ENCODE results near the gene CELF4. TPM values are rescaled to one million over a fixed set of nuclear protein-coding genes. Genes with fewer than 3 reads are reported as not detected.

CELF4 gene
- total and polyA plus RNA-seq, 2 of the 4 experiments (the other 2 are of a cell fraction), result not detected

DNA sequence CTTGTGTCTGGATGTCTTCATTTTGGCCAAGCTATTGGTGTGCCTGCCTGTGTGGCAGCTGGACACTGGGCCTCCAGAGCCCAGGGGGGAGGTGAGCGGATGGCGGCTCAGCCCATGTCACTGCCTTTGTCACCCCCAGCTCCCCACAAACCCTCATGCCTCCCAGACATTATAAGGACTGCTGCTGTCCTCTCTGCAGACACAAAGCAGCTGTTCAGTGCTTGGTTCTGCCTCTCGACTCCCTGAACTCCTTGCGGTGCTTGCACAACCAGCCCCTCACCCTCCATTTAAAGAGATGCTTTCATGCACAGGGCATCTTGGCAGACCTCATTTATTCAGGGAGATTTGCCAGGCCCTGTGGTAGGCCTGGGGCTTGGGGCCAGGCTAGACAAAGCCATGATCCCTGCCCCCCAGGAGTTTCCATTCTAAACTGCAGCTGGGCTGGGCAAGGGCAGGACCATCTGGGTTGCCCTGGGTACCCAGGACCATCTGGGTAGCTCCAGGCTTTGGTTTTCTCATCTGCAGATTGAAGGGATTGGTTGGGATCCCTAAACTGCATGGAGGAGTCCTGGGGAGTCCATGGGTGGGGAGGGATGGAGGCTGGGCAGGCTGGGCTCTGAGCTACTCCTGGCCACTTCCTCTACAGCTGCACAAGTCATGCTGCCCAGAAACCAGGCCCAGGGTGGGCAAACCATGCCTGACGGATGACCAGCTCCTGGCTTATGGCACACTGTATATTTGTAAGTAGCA is 168.5 kb downstream of the CELF4 start:
- Histone ChIP-seq H4K5ac (ENCODE audit: low read depth, low read length) (peak overlapping the region; percentile 1; the same call in 1 of the 2 replicates), H3K27ac (ENCODE audit: insufficient read depth, low read length) (peak overlapping the region; percentile 66; the same call in 1 of the 2 replicates), H3K4me3 (ENCODE audit: insufficient read depth, low read depth, low read length) (no peak overlapping the region), H3K14ac (replicated peaks; ENCODE audit: low read depth, low read length) (no peak overlapping the region; the same call in 1 of the 2 replicates), H3K23ac (ENCODE audit: low read depth, low read length) (no peak overlapping the region), H2AK5ac (ENCODE audit: low read depth, low read length) (no peak overlapping the region), H2AK9ac (replicated peaks; ENCODE audit: low read depth, low read length, poor library complexity) (peak overlapping the region; percentile 35), H3K9ac (ENCODE audit: low read depth, low read length) (no peak overlapping the region), H3K36me3 (ENCODE audit: control insufficient read depth, insufficient read depth, low read length) (no peaks in the 10 kb centered on the region), H3K4me1 (ENCODE audit: control insufficient read depth, insufficient read depth, low read length) (peaks cover 20% of the 10 kb centered on the region), H2AFZ (replicated peaks; ENCODE audit: low read length, poor library complexity) (no peak overlapping the region), H2BK15ac (ENCODE audit: low read depth, low read length) (no peak overlapping the region), H2BK120ac (ENCODE audit: low read depth, low read length) (no peak overlapping the region), H4K91ac (ENCODE audit: insufficient read depth, low read depth, low read length) (peak overlapping the region; percentile 55; the same call in 1 of the 2 replicates), H3K9me3 (ENCODE audit: control insufficient read depth, insufficient read depth, low read length) (no peaks in the 10 kb centered on the region), H3K9me1 (ENCODE audit: insufficient read depth, low read length) (peaks cover 3% of the 10 kb centered on the region; the same call in 1 of the 2 replicates), H3K27me3 (ENCODE audit: control insufficient read depth, insufficient read depth, low read length) (peaks cover 4% of the 10 kb centered on the region; the same call in 1 of the 2 replicates), H3K18ac (ENCODE audit: low read depth, low read length) (peak overlapping the region; percentile 9; the same call in 1 of the 2 replicates), H3K79me1 (ENCODE audit: low read depth in 1 of 2, low read length in 2 of 2) (no peaks in the 10 kb centered on the region), H3K56ac (ENCODE audit: extremely low read depth, insufficient read depth, low read length) (no peak overlapping the region), H3K4ac (ENCODE audit: low read depth, low read length) (no peak overlapping the region; the same call in 1 of the 2 replicates), H4K20me1 (ENCODE audit: insufficient read depth, low read length) (no peaks in the 10 kb centered on the region), H2BK20ac (ENCODE audit: low read depth, low read length) (no peak overlapping the region; the same call in 1 of the 2 replicates), H4K8ac (ENCODE audit: low read depth in 2 of 2, low read length in 2 of 2) (no peak overlapping the region), H2BK5ac (ENCODE audit: low read depth, low read length, poor library complexity, severe bottlenecking) (no peak overlapping the region), H3K4me2 (ENCODE audit: low read depth, low read length) (no peak overlapping the region)
- BruUV-seq (replicated peaks), result no TSS peak
- in situ Hi-C loops (cut with MboI; ENCODE audit: low sequenced_read_pairs), result loop anchor here (10.0 kb wide), 1 partner anchor 48 kb away; no protein-coding TSS in a partner anchor
- peak; percentile 7 for DNase-seq
- ATAC-seq (ENCODE audit: low read depth), result no peak
- WGBS, 2 experiments (ENCODE audit: extremely low coverage in 2 of 2, insufficient read length in 1 of 2), result 46% methylated on average over 2 of the region's 5 CpGs; no CpG with 5 or more reads in 1 of the 2 experiments
- POLR2A ChIA-PET (ENCODE audit: unreplicated experiment), result no interaction called here
- intact Hi-C loops (cut with micrococcal nuclease), result no loop called here
- dilution Hi-C loops (cut with HindIII; ENCODE audit: low sequenced_read_pairs, unreplicated experiment), result no loop called here
- TF ChIP-seq RCOR1 (IDR thresholded peaks at IDR 0.05; ENCODE audit: insufficient replicate concordance, low read length) (no peak), FOS (IDR thresholded peaks at IDR 0.05; ENCODE audit: low read depth, low read length) (no peak), CHD1 (IDR thresholded peaks at IDR 0.05; ENCODE audit: low read depth, low read length) (no peak), CEBPB (IDR thresholded peaks at IDR 0.05; ENCODE audit: low read depth, low read length) (no peak), POLR2A (IDR thresholded peaks at IDR 0.05; ENCODE audit: low read depth, low read length) (no peak), SMC3 (IDR thresholded peaks at IDR 0.05; ENCODE audit: low read depth, low read length) (no peak)
- TF ChIP-seq, protein P1, sequence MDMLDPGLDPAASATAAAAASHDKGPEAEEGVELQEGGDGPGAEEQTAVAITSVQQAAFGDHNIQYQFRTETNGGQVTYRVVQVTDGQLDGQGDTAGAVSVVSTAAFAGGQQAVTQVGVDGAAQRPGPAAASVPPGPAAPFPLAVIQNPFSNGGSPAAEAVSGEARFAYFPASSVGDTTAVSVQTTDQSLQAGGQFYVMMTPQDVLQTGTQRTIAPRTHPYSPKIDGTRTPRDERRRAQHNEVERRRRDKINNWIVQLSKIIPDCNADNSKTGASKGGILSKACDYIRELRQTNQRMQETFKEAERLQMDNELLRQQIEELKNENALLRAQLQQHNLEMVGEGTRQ (IDR thresholded peaks at IDR 0.05; ENCODE audit: low read depth, low read length), result no peak
- CTCF ChIA-PET, result interaction anchor here (1.1 kb wide), 1 partner anchor 22 kb away, joined by 3 read pairs; no protein-coding TSS in a partner anchor
